Occipital lobe (tissue), 2 donors: ENCODE measurements around the gene NKD2. TPM values are rescaled to one million over a fixed set of nuclear protein-coding genes. Genes with fewer than 3 reads are reported as not detected.

ENCODE experiments used
- DNase-seq: peaks from one replicate; lab custom pipeline; 2025; lab: John Stamatoyannopoulos, UW
- total RNA-seq: library from RNA; depleted of rRNA; stranded (reverse); fragments of >200 nt; gene quantifications from one replicate; pipeline ENCODE4 v1.2.3, GENCODE V29; 2014

The NKD2 gene
- total RNA-seq, 1 donor from 2014 or later, result 3.0 TPM

DNA sequence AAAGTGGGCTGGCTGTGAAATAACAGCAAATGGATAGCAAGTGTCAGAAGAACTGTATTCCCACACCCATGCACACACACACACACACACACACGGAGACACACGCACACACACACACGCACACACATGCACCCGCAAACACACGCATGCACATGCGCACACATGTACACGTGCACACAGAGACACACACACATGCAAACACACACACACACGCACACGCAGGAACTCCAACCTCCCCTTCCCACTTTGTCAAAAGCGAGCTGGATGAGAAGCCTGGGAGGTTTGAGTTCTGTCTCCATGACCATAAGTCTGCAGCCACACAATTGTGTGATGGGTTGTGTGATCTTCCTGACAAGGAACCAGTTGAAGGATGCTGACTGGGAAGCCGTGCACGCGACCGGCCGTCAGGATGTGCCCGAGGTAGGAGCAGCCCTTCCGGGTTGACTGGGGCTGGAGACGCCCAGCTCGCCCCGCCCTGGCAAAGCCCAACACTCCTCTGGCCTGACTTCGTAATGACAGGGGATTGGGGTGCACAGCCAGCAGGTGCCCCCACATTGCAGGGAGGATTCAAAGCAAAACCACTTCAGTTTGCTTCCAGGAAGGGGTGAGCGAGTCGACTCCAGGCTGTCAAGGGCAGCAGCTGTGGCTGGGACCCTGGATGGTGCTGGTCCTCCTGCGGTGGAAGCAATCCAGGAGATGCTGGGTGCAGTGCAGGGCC is 29.3 kb upstream of the NKD2 start:
- no peak for DNase-seq

DNA sequence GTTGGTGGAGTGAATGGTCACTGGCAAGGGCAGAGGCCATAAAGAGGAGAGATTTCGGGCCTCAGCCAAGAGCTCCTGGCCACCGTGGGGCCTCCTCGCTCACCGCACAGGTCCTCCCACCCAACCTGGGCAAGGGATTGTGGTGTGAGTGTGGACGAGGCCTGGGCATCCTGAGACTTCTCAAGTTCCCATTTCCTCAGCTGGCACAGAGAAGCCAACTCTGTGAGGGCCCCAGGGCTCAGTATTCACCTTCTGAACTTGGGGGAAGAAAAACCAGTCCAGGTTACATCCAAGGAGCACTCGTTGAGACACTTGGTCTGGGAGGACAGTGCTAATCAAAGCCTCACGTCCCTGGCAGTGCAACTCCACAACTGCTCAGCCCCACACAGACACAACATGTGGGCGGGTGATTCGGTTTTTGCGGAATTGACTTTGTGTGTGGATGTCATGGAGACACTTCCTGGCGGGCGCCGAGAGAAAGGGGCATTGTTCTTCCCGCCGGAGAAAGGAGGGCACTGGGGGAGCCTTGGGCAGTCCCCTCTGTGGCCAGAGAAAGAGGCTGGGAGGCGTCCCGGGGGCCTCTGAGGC is 28.5 kb upstream of the NKD2 start:
- no peak for DNase-seq

DNA sequence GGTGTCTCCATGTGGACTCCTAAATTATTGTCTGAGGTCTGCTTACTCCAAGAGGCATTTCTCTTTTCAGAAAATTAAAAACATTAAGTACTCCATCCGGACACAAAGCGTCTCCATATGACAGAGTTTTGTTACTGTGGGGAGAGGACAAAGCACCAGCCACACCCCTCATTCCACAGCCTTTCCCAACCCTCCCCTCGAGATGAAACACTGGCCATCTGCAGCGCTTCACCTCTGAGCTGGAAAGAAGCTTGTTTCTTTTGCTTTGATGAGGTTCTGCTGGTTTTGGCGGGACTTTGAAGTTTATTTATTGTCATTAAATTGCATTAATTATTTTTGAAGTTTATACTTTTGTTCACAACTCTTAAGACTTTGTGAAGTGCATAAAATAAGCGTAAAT is 27.6 kb upstream of the NKD2 start:
- no peak for DNase-seq

DNA sequence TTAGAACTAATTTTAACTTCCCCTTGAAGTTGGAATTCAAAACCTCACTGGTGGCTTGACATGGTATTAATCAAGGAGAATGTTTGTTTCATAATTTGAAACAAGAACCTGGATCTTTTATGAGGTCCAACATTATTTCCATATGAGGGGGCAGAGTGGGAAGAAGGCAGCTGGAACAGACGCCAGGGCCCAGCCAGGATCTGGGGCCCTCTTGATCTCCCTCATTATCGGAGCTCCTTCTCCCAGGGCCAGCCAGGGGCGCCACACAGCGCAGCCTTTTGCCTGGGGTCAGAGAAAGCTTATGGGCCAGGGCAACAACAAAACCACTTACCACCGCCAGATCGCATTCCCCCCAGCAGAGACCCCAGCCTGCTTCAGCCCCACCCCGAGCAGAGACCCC is 27.1 kb upstream of the NKD2 start:
- DNase-seq, result no peak

DNA sequence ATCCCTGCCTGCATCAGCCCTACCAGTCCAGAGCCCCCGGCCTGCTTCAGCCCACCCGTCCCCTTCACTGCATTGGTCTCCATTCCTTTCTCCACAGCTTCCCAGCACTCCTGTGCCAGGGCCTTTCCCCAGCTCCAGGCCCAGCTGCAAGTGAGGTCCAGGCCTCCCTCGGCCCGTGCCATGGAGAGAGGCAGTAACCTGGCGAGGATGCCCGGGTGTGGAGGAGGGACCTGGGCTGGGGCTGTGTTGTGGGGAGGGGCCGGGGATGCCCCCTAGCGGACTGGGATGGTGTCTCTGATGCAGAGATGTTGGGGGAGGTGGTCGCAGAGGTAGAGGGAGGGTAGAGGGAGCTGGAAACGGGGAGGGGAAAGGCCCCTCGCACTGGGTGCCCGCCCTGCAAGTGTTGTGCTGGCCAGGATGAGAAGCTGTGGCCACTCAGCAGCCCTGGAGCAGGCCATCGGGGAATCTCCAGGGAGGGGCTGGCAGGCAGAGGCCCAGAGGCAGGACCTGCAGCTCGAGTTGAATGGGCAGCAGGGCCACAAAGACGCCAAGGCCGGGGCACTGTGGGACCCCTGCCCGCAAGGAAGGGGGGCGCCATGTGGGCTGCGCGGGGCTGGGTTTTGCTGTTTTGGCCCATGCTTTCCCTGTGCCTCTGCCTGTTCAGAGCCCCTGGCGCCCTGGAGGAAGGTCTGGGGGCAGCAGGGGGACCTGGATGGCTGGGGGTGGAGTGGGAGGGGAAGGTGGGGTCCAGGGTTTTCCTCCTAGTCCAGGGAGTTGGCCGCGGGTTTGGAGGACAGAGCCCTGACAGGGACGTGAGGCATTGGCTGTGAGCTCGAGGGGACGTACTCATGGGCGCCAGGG is 26.0 kb upstream of the NKD2 start:
- DNase-seq, result no peak

DNA sequence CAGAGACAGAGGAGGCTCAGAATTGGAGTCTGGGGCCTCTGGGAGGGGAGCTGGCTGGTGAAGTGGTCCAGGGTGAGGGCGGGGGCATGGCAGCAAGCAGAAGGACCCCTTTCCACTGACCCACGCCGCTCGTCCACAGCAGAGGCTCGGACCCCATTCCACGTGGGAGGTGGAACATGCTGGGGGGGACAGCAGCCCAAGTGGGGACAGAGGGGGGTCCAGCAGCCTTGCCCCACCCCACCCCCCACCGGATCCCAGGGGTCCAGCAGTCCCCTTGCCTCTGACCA is 25.4 kb upstream of the NKD2 start:
- no peak for DNase-seq

DNA sequence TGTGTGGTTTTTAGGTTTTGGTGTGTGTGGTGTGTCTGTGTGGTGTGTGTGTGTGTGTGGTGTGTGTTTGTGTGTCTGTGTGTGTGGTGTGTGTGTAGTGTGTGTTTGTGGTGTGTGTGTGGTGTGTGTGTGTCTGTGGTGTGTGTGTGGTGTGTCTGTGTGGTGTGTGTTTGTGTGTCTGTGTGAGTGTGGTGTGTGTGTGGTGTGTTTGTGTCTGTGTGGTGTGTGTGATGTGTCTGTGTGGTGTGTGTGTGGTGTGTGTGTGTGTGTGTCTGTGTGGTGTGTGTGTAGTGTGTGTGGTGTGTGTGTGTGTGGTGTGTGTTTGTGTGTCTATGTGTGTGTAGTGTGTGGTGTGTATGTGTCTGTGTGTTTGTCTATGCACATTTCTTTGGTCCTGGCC is 25.0 kb upstream of the NKD2 start:
- DNase-seq, result no peak

DNA sequence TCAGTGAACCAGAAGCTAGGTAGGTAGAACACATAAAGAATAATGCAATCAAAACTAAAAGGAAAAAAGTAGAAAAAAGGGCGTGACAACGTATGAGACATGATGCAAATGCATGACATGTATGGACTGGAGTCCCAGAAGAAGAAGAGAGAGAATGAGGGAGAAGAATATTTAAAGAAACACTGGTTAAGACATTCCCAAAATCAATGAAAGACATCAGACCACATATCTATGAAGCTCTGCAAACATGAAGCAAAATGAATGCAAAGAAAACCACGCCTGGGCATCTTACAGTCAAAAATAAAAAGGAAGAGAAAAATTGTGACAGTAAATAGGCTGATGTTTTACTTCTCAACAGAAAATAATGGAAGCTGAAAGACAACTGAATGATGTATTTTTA is 23.8 kb upstream of the NKD2 start:
- DNase-seq, result no peak

DNA sequence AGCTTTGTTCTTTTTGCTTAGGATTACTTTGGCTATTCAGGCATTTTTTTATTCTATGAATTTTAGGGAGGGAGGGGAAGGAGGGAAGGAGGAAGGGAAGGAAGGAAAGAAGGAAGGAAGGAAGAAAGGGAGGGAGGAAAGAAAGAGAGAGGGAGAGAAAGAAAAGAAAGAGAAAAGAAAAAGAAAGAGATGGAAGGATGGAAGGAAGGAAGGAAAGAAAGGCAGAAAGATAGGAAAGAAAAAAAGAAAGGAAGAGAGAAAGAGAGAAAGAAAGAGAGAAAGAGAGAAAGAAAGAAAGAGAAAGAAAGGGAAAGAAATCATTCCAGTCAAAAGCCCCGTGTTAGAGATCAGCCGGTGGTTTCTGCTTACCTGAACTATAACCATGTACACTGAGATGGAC is 20.8 kb upstream of the NKD2 start:
- no peak for DNase-seq

DNA sequence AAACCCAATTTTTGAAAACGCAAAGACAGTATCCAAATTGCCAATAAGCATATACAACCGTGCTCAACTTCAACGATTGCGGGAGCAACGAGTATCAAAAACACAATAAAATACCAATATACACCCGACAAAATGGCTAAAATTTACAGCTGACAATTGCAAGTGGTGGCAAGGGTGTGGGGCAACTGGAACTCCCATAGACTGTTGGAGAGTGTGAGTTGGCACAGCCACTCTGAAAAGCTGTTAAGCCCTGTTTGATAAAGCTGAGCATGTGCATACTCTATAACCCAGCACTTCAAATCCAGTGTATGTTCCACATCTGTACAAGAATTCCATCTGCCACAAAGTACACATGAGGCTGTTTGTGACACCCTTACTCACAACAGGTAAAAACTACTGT is 20.3 kb upstream of the NKD2 start:
- DNase-seq, result no peak

DNA sequence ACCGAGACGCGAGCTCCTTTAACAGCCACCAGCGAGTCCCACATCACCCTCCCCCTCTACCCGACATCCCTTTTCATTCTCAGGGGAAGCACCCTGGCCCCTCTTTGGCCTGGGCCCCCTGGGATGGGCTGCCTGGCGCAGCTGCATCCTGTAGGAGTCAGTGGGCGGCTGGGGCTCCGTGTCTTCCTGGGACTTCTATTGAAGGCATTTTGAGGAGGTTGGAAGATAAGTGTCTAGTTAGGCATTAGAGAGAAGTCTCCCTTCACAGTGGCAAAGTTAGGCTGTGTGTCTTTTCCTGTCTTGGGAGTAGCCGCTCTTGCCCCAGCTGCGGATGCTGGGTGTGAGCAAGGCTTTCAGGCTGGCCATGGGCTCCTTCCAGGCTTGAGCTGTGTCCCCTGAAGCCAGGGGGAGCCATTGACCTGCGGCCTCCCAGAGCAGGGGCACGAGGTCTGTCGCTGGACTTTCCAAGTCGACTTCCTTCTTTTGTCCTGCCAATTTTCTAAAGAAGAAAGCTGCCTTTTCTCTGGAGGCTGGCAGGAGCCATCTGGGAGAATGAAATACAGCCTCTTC is 18.6 kb upstream of the NKD2 start:
- no peak for DNase-seq

DNA sequence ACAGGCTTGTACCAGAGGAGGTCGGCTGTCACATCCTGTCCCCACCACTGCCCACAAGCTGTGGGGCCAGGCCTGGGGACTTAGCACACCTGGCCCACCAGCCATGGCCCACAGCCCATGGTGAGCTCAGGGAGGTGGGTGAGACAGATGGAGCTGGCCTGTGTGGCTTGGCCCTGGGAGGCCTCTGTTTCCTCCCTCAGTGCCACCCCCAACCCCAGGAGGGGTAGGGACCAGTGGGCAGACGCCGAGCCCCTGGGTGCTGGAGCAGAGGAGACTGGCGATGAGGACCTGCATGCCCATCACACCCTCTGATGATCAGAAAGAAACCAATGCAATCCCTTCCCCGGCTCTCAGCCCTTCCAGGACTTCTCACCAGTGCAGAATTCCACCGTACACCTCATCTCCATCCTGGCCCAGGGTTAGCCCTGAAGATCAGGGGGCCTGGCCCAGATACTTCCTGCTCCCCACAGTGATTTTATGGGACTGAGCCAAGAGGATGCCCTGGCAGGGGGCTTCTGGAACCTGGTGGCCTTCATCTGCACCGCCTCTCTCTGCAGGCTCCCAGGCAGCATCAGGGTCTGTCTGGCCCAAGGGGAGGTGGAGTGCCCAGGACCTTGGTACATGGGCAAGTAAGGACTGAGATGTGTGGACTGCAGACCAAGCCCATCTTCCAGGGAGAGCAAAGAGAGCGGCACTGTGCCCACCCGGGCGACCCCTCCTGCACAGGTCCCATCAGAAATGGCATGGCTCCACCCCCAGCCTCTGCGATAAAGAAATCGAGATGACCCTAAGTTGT is 16.9 kb upstream of the NKD2 start:
- DNase-seq, result no peak

DNA sequence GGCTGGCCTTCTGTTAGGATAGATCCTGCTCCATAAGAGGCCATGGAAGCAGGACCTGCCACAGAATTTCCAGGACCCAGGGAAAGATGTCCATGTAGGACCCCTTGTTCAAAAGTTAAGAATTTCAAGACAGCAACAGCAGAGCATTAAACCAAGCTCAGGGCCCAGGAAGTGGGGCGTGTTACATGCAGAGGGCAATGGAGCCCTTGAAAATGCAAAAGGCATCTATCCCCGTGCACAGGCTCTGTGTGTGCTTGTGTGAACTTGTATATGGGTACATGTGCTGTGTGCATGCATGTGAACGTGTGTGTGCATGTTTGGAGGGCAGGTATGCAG is 14.4 kb upstream of the NKD2 start:
- DNase-seq, result no peak

DNA sequence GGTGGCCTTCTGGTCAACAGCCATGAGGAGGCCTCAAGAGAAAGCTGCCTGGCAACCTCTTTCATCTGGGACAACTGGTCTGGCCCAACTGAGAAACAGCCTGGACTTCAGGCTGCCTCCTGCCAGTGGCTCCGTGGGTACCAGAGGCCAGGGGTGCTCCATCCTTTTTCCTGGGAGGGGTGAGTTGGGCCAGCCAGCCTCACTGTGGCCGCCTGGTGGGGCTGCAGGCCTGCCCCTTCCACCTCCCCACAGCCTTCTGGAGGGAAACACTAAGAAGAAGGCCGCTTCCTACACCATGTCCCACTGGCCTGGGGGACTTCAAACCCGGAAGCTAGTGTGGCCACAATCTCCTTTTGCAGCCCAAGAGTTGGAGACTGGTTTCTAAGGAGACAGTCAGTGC is 13.8 kb upstream of the NKD2 start:
- DNase-seq, result no peak

DNA sequence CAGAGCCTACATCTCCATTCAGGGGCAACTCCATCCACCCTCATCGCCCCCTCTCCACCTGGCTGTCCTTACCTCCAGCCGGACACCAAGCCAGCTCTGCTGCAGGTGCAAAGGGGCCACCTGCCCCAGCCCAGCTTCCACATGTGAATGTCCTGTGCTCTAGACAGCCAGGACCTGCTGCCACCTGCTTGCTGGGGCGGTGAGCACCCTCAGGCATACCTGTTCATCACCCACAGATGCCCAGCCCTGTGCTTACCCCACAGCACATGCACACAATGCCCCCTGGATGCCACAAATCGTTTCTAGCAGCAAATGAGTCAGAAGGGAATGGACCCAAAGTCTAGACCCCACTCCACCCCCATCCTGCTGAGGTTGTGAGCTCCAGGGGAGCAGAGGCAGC is 13.3 kb upstream of the NKD2 start:
- no peak for DNase-seq

DNA sequence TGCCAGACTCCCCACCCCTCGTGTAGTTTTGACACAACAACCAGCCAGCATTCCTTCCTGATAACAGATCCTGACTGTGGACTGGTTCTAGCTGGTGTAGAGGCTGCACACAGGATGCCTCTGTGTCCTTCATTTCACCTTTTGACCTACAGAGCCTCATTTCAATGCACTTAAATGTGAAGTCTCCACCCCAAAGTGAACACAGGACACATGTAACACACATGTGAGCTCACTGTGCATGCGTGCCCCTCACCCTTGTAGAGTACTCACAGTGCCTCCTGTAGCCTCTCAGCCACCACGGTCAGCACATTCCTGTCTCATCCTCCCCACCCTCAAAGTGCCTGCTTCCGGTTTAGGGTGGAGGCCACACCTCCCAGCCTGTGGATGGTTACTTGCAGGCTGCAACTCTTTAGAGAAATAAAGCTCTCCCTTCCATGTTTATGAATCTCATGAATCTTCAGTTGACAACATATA is 11.6 kb upstream of the NKD2 start:
- no peak for DNase-seq

DNA sequence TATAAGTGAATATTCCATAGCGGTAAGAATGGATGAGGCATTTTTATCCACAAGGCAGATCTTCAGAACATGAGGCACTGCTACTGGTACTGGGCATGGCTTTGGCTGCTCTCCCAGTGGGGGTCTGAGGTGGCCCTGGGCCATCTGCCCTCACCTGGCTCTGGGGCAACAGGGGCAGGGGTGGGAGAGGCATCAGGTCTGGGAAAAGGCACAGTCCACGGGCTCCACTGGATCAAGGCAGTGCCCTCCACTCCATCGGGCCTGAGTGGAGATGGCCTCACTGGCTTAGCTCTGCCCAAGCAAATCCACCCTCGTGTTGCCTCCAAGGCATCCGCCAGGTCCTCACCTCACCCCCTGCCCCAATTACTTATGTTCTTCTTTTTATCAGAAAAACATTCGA is 10.9 kb upstream of the NKD2 start:
- DNase-seq, result no peak

DNA sequence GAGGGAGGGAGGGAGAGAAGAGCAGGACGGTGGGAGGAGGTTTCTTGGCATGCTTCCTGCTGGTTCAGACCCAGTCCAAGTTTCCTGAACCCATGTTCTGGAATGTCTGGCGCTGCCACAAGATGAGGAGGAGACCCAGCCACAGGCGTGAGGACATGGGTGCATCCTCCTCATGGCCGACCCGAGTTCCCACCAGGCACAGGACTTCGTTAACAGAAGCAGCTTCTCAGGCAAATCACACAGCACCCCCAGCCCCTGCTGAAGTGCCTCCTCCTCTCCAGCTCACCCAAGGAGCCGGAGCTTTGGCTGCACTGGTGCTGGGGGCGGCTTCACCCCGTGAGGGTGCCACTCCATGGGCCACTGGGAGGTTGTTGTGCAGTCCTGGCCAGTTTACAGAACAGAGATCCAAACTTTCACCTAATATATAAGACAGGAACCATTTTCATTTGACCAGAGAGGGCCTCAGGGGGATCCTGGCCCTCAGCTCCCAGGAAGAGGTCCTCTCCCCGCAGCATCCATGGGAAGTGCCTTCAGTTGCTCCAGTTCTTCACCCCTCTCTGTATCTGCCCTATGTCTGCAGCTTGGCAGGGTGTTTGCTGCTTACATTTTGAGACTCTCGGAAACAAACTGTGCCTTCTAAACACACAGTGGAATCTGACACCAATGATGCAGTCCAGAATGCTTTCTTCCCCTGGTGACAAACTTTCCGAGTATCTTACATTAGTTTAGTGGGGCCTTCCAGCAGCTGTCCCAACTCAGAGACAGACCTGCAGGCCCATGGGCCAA is 10.2 kb upstream of the NKD2 start:
- DNase-seq, result no peak

DNA sequence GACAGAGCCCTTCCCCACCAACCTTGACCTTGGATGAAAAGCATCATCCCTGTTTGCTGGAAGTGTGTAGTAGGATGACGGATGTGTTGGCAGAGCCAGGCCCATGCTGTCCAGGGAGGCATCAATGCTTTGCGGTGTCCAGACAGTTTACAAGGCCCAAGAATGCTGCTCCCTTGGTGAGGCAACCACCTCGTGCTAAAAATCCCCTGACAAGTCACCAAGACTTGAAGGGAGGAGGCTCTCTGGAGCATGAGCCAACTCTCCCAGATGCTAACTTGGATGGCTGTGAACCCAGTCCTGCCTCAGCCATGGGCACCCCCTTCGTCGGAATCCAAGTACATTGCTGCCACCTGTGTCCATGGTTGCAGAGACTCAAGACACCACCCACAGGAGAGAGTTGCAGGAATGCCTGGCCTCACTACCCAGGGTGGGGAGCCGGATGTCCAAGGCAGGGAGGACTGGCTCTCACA is 9.5 kb upstream of the NKD2 start:
- DNase-seq, result no peak

DNA sequence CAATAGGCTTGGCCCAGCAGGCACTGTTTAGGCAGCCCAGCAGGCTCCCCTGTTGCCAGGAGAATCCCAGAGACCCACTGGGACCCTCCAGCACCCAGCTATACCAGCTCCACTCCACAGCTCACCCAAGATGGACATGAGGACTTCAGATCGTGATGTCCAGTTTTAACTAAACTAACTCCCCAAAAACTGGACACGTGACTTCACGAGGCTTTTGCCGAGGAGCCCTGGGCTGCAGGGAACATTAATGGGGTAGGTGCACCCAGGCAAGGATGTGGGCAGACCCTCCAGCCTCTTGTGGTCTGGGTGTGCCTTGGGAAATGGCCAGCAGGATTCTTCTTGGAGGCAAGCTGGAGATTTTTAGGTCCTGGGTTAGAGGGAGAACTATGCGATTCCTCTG is 8.9 kb upstream of the NKD2 start:
- DNase-seq, result no peak

DNA sequence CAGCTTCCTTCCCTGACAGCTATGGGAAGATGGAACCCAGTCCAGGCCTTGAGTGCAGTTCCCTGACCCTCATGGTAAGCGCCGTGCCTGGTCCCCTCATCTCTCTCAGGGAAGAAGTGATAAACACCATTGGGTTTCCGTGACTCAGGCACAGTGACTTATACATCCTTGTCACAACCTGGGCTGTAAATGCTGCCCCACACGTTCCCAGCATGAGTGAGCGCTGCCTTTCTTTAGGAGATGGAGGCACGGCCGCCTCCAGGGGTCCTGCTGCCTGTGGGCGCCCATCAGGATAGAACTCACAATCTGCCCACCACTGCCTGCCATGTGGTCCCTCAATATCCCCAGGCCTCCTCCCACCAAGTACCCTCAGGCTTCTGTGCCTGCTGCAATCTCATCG is 8.3 kb upstream of the NKD2 start:
- DNase-seq, result no peak
